NCI-H82 (cell line): ENCODE data around the gene CADM4.

ENCODE experiments used
- DNase-seq: peaks from one replicate; lab custom pipeline; 2025; lab: John Stamatoyannopoulos, UW

The CADM4 gene

DNA sequence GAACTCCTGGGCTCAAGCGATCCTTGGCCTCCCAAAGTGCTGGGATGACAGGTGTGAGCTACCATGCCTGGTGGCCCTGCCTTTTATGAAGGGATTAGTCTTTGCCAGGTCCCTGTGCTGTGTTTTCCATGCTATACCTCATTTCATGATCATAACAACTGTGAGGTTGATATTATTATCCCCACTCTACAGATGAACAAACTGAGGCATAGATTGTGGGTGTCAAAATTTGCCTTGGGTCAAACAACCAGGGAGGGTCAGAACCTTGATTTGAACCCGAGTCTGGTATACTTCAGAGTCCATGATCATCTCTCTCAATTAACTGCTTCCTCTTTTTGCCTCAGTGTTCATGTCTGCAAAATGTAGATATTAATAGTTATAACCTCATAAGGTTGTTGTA, 57.2 kb downstream of the CADM4 start:
- DNase-seq = no peak

- no peak for DNase-seq
Measured at GRCh38 chr19:43581467-43581866, 58.2 kb downstream of the CADM4 start.

- DNase-seq = no peak
Measured at GRCh38 chr19:43578787-43579186, 60.9 kb downstream of the CADM4 start.

GRCh38 chr19:43575955-43576878, 63.4 kb downstream of the CADM4 start:
- DNase-seq = no peak

GRCh38 chr19:43575156-43575950, 64.3 kb downstream of the CADM4 start, which contains the start of the genes PINLYP and XRCC1:
TSS of gene PINLYP (plus strand) at chr19:43575801. CDS start at chr19:43577192, 1,391 bp downstream.
TSS of gene XRCC1 (minus strand) at chr19:43575527. CDS start at chr19:43575458, 69 bp downstream.
- peak; percentile 100 for DNase-seq

- peak; percentile 70 for DNase-seq
Measured at GRCh38 chr19:43574424-43575155, 65.1 kb downstream of the CADM4 start.
